Raji (cell line): ENCODE data around the gene TPRN.

ENCODE experiments used
- POLR2A ChIP-seq: IDR thresholded peaks from 2 replicates; pipeline ENCODE4 v1.6.1; 2011; ENCODE audit warnings: low read depth, low read length, control low read depth; ENCODE audit not compliant: insufficient read depth

The TPRN gene

DNA sequence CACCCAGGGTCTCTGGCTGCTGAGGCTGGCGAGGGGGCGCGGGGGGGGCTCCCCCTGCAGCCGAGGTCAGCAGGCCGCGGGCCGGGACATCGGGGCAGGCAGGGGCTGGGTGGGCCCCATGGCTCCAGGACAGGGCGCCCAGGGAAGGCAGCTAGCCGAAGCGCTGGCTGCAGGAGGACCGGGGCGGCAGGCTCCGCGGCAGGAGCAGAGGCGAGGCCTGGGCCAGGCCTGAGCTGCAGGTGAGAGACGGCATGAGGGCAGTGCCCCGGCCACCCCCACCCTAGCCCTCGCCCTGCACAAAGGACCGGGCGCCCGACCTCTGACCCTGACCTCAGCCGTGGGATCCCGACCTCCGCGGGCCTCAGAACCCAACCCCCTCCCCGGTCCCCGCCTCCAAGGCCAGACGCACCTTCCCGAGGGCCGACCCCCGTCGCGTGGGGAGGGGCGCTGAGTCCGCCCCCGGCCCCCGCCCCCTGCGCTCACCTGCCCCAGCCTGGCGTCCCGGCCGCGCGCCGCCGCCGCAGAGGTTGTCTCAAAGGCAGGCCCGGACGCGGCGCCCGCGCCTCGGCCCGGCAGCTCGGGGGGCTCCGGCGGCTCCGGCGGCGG is 21.1 kb upstream of the TPRN start:
- TF ChIP-seq POLR2A = no peak

DNA sequence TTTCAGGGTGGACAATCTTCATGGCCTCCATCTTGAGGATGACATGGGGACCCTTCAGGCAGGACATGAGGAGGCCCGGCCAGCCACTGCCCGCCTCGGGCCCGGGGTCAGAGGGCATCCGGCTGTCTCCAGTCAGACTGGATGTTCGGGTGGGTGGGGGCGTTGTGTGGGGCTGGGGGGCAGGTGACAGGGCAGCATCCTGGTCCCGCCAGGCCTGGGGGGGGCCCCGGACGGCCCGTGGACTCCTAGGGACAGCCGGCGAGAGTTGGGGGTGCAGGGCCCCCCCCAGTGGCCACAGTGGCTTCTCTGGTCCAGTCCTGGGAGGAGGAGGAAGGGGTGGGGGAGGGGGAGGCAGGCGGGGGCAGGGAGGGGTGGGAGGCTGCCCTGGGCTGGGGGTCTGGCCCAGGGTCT is 20.6 kb upstream of the TPRN start:
- TF ChIP-seq POLR2A = no peak

- TF ChIP-seq POLR2A = no peak
Measured at GRCh38 chr9:137220317-137221094, 20.0 kb upstream of the TPRN start.

DNA sequence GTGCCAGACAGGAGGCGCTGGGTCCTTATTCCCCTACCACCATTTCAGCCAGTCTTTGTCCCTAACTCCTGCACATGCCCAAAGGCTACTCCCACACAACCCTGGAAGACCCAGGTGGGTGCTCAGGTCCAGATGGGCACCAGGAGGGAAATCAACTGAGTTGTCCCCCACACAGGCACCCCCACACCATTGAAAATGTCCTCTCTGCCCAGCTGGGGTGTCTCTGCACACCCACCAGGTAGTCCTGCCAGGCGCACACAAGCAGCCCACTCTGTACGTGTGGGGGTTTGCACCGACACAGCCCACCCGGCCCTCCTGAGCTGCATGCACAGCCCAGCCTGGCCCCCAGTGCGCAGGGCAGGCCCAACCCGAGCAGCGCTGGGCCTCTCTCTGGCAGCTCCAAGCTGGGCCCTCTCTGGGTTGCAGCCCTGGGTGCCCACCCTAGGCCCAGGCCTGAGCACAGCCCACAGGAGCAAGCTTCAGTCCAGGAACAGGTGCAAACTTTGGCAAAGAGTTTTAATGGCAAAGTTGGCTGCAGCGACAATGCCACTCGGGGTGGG is 19.3 kb upstream of the TPRN start:
- no peak for TF ChIP-seq POLR2A

DNA sequence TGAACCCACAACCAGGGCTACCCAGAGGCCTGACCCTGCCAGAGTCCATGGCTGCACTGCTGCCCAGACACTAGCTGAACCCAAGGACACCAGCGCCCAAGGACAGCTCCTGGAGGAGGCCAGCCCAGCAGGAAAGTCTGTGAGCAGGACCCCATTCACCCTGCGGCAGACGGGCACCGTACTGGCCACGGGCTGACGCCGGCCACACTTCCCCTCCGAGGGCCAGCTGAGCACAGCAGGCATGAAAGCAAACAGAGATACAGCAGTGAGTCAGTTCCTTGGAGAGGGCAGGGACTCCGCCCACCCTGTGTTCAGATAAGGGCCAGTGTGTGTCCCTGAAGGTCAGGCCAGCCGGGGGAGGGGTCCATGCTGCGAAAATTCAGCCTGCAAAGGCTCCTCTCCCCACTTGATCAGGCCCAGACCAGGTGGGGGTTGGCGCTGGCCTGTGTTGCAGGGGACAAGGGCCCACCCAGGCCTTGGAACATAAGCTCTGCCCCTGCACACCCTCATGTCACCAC is 18.3 kb upstream of the TPRN start:
- no peak for TF ChIP-seq POLR2A

DNA sequence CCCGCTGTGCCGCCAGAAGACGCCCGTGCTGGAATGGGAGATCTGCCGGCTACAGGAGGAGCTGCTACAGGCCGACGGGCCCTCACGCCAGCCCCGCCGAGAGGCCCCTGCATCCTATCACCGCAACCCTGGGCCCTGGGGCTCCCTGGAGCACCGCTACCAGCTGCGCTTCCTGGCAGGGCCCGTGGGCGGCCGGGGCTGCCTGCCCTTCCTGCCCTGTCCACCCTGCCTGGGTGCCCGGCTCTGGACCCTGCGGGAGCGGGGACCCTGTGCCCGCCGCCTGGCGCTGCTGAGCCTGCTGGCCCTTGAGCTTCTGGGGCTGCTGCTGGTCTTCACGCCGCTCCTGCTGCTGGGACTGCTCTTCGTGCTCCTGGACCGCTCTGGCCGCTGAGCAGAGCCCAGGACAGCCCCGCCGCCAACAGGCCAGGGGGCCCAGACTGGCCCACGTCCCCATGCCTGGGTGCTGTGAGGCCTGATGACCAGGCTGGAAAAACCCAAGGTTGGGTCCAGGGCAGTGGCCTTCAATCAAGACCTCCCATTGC is 17.7 kb upstream of the TPRN start:
- TF ChIP-seq POLR2A = no peak

GRCh38 chr9:137217276-137218211 is 17.0 kb upstream of the TPRN start:
- TF ChIP-seq POLR2A = no peak

- TF ChIP-seq POLR2A = no peak
Measured at GRCh38 chr9:137216188-137216965, 15.8 kb upstream of the TPRN start.

GRCh38 chr9:137215196-137215986 is 14.8 kb upstream of the TPRN start:
- no peak for TF ChIP-seq POLR2A

GRCh38 chr9:137214620-137215019 is 14.1 kb upstream of the TPRN start:
- no peak for TF ChIP-seq POLR2A

GRCh38 chr9:137213160-137214060 is 12.9 kb upstream of the TPRN start:
- TF ChIP-seq POLR2A = no peak

- no peak for TF ChIP-seq POLR2A
Measured at GRCh38 chr9:137212520-137212919, 12.0 kb upstream of the TPRN start.

GRCh38 chr9:137211532-137211931 is 11.0 kb upstream of the TPRN start:
- no peak for TF ChIP-seq POLR2A

DNA sequence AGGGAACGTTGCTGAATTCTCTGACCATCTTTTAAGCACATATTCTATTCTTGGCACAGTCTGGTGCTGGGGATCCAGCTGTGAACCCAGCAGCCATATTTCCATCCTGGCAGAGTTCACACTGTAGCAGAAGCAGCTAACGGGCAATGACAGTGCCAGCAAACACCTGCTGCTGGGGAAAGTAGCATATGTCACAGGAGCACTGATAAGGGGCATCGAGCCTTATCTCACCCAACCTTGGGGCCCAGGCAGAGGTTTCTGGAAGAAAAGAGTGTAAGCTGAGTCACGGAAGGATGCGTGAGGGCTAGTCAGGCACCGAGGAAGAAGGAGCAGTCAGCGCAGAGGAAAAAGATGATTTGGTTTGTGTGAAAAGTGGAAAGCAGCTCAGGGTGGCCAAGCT is 6.1 kb upstream of the TPRN start:
- no peak for TF ChIP-seq POLR2A
